Measurements from ENCODE around the gene DCAF12L1.

The DCAF12L1 gene

DNA sequence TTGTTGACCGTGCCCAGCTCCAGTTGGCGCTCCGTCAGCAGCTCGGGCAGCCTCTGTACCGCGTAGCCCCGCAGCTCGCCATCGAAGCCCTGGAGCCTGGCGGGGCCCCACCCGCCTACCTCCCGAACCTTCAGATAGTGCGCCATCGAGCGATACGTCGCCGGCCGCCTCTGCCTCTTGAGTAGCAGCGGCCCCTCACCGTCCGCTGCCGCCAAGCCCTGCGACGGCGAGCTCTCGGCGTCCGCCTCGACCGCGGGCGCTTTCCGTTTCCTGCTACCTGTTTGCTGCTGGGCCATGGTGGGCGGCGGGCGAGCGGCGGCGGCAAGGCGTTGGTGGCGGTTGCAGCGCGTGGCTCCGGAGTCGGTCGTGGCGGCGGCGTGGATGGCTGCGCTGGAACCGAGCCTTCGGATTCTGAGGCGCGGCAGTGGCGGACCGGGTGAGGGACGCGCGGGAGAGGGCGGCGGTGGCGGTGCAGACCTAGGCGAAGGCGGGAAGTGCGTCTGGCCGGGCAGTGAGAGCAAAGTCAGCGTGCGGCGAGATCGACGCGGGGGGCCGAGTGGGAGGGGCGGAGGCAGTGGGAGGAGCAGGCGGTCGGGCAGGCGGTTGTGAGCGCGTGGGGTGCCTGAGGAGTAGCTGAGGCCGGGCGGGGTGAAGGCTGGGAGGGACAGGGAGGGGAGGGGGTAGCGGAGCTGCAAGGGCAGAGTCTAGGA lies at the start of gene DCAF12L1:
Gene DCAF12L1, minus strand, starts transcription at position 502 of the 710 bp plus-strand sequence. Its CDS starts 206 bp downstream, at position 296.
- H3K4me3 Mint-ChIP-seq = no peak within 1 kb of the TSS
- H3K27ac Mint-ChIP-seq = no peak within 1 kb of the TSS
- no peaks in the 10 kb centered on the region for H3K36me3 Mint-ChIP-seq
- no peaks in the 10 kb centered on the region for H3K4me1 Mint-ChIP-seq (ENCODE audit: low read depth)
- H3K9me3 Mint-ChIP-seq (ENCODE audit: low read depth) = no peaks in the 10 kb centered on the region
- no peaks in the 10 kb centered on the region for H3K27me3 Mint-ChIP-seq

DNA sequence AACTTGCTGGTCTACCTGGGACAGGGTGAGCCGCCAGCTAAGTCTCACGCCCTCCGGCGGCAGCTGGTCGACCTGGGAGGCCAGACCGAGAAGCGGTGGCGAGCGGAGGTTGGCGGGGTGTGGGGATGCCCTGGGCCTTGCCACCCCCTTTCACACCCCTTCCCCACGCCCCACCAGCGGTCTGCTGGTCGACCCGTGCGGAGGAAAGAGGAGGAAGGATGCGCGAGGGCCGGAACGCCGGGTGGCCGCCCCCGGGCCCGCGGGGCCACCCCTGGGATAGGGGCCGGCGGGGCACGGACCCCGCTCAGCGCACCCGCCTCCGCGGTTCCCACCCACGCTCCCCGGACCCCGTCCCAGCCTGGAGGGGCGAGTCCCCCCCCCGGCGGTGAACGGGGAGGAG lies 28.3 kb upstream of the DCAF12L1 start:
- Mint-ChIP-seq H3K9me3 (ENCODE audit: low read depth) (no peaks in the 10 kb centered on the region), H3K36me3 (no peaks in the 10 kb centered on the region), H3K4me1 (ENCODE audit: low read depth) (no peaks in the 10 kb centered on the region), H3K27ac (no peak overlapping the region), H3K4me3 (no peak overlapping the region), H3K27me3 (no peaks in the 10 kb centered on the region)

DNA sequence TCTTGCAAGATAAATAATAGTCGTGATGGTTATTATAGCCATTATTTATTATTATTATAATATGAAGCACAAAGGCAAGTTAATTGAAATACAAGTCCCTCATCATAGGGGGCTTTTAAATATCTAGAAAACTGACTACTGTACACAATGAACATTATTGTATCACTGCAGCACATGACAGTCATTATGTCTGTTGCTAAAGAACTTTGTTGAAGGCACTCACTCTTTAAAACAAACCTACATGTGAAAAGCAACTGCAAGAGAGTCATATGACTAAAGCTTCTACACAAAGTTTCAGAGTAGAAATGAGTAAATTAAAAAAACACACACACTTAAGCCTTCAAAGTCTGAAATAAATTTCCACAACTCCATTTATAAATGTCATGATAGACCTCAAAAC lies 23.3 kb upstream of the DCAF12L1 start:
- Mint-ChIP-seq H3K27ac (no peak overlapping the region), H3K27me3 (no peaks in the 10 kb centered on the region), H3K4me3 (no peak overlapping the region), H3K9me3 (ENCODE audit: low read depth) (no peaks in the 10 kb centered on the region), H3K4me1 (ENCODE audit: low read depth) (no peaks in the 10 kb centered on the region), H3K36me3 (no peaks in the 10 kb centered on the region)

DNA sequence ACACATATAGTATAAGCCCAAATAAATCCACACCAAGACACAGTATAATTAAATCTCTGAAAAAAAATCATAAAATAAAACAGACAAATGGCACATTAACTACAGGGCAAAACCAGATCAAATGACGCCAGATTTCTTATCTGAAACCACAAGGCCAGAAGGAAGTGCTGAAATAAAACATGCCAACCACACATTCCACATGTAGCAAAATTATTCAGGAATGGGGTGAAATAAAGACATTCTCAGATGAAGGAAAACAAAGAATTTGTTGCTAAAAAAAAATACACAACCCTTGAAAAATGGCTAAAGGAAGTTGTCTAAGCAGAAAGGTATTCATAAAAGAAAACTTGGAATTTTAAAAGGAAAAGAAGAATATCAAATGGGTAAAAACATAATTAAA lies 4.5 kb upstream of the DCAF12L1 start:
- no peaks in the 10 kb centered on the region for H3K4me1 Mint-ChIP-seq (ENCODE audit: low read depth)
- H3K27me3 Mint-ChIP-seq = no peaks in the 10 kb centered on the region
- no peaks in the 10 kb centered on the region for H3K36me3 Mint-ChIP-seq
- no peak overlapping the region for H3K27ac Mint-ChIP-seq
- H3K9me3 Mint-ChIP-seq (ENCODE audit: low read depth) = no peaks in the 10 kb centered on the region
- H3K4me3 Mint-ChIP-seq = no peak overlapping the region

DNA sequence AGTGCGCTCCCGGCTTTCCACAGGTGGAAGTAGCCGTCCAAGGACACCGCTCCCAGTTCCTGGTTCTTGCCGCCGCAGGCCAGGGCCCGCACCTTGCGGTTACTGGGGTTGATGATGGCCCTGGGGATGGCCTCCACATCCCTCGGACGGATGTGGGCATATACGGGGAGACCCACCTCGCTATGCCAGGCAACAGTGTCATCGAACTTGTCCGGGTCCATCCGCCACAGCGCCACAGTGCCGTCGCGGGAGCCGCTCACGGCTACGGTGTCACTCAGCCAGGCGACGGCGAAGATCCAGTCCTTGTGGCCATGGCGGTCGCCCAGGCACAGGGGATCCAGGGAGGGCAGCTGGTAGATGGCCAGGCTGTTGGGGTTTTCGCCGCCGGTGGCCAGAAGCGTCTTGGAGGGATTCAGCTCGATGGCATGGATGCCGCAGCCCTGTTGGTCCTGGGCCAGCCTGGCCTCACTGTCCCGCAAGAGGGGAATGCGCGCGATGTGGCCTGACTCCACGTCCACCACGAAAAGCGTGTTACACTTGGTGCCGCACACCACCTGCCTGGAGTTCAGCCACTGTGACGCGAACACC lies 795 bp downstream of the DCAF12L1 start:
- Mint-ChIP-seq H3K27ac (no peak overlapping the region), H3K36me3 (no peaks in the 10 kb centered on the region), H3K9me3 (ENCODE audit: low read depth) (no peaks in the 10 kb centered on the region), H3K4me1 (ENCODE audit: low read depth) (no peaks in the 10 kb centered on the region), H3K4me3 (no peak overlapping the region), H3K27me3 (no peaks in the 10 kb centered on the region)

DNA sequence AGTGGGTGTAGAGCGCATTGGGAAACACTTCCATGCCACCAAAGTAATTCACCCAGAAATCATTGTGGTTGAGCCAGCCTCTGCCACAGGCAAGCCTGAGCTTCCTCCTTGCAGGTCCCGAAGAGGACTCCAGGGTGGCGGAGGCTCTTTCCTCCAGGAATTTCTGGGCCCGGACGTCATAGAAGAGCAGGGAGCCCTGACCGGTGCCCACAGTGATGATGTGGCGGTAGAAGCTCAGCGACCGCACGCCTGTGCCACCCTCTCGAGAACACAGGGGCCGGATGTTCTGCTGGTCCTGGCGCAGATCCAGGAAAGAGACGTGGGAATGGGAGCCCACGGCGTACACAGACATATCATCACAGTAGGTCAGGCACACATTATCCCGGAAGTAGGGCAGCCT lies 1.3 kb downstream of the DCAF12L1 start:
- Mint-ChIP-seq H3K4me1 (ENCODE audit: low read depth) (no peaks in the 10 kb centered on the region), H3K27ac (no peak overlapping the region), H3K36me3 (no peaks in the 10 kb centered on the region), H3K4me3 (no peak overlapping the region), H3K27me3 (no peaks in the 10 kb centered on the region), H3K9me3 (ENCODE audit: low read depth) (no peaks in the 10 kb centered on the region)

DNA sequence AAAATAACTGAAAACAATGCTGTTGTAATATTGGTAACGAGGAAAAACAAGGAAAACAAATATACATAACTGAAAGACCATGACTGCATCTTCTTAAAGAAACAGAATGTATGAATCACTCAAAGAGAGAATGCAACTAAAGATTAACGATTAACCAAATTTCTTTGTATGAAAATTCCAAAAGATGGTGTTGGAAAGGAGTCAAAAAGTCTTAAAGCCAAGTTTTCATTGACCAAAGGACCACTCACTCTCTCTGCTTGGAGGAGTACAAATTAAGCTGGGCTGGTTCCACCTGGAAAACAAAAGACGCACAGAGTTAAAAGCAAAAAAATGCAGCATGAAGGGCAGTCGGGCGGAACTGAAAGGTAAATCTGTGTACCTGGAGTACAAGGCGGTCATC lies 1.8 kb downstream of the DCAF12L1 start:
- H3K27me3 Mint-ChIP-seq = no peaks in the 10 kb centered on the region
- H3K4me3 Mint-ChIP-seq = no peak overlapping the region
- no peaks in the 10 kb centered on the region for H3K9me3 Mint-ChIP-seq (ENCODE audit: low read depth)
- H3K27ac Mint-ChIP-seq = no peak overlapping the region
- no peaks in the 10 kb centered on the region for H3K36me3 Mint-ChIP-seq
- no peaks in the 10 kb centered on the region for H3K4me1 Mint-ChIP-seq (ENCODE audit: low read depth)

DNA sequence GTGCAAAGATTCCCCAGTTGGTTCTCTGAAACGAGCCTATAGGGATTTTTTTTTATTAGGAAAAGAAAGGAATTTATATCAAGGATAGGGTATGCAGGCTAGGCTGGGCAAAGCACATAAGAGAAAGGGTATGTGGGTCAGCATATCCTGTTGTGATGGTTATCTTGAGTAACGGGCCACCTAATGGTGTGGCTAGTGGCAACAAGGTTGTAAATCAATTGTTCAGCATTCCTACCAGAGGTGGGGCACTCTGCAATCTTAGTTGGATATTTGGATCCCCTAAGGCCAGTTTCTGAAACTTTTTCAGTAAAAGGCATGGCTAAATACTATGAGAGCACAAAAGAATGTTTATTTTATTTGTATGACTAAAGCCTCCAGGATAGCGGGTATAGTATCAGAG lies 42.7 kb downstream of the DCAF12L1 start:
- Mint-ChIP-seq H3K9me3 (ENCODE audit: low read depth) (peaks cover 7% of the 10 kb centered on the region), H3K27ac (no peak overlapping the region), H3K4me3 (no peak overlapping the region), H3K36me3 (no peaks in the 10 kb centered on the region), H3K27me3 (no peaks in the 10 kb centered on the region), H3K4me1 (ENCODE audit: low read depth) (no peaks in the 10 kb centered on the region)

All from activated naive CD8-positive, alpha-beta T cell (primary cell).